HG03196 (cell line): Measurements from ENCODE around the gene KREMEN1.

ENCODE experiments used
- ATAC-seq: cut with Tn5 transposase; IDR thresholded peaks from one replicate; pipeline ENCODE4 v1.9.1; 2021; ENCODE audit not compliant: unreplicated experiment

KREMEN1 gene

DNA sequence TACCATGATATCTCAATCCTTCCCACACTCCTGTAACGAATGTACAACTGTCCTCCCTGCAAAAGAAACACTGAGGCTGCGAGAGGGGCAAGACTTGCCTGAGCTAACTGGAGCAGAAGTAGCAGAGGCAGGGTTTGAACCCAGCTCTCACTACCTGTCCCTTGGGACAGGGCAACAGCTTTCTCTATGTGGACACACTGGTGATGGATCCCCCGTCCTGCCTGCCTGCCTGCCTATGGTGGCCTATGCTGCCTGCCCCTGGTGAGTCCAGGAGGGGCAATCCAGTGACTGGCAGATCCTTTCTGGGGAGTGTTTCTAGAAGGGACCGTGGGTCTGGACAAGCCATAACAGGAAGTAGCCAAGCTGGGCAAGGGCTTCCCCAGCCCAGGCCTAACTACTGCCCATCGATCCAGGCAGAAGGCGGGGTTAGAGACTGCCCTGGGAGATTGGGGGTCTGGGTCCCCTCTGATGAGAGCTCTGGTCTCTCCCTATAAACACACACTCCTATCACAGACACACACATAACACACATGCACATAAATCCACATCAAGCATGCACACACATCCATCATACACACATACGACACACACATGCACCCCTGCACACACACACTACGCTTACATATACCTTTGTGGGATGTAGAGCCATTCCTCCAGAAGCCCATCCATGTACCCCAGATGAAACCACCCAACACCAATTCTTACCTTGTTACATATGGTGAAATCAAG is 131.8 kb downstream of the KREMEN1 start:
- no peak for ATAC-seq

DNA sequence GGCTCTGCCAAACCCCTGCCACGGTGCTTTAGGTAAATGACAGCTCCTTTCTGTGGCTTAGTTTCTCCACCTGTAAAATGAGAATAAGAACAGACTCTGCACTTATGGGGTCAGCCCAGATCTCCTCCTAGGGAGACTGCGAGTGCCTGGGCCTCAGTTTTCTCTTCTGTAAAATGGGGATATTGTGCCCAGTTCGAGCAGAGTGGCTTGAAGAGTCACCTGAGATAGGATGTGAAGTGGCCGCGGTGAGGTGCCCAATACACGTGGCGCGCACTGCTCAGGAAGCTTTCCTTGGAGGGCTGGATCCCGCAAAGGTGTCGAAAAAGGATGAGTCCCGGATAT is 132.4 kb downstream of the KREMEN1 start:
- no peak for ATAC-seq

DNA sequence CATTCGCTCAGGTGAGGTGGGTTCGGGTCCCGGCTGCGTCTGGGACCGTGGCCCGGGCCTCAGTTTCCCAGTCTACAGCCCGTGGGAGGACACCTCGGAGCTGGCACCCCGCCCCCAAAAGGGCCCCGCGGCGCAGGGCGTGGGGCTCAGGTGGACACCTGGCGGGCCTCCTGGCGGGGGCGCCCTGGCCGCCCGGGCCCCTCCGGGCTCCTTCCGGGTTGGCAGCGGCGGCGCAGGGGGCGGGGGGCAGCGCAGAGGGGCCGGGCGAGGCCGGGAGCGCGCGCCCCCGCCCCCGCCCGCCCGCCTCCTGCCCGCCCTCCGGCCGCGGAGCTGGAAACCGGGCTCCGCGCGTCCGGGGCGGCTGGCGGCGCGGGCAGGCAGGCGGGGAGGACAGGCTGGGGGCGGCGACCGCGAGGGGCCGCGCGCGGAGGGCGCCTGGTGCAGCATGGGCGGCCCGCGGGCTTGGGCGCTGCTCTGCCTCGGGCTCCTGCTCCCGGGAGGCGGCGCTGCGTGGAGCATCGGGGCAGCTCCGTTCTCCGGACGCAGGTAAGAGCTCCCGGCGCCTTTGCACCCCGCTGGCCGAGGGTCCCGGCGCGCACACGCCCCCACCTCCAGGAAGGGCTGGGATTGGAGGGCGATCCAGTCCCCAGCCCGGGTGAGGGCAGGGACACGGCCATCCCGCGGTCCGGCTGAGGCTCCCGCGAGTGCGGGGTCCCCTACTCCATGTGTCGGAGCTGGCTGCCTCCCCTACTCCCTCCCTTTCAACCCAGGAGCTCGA is 132.9 kb downstream of the KREMEN1 start, which contains the start of gene EMID1:
Gene EMID1, plus strand, starts transcription at position 303 of the 778 bp plus-strand sequence. Its CDS starts 143 bp downstream, at position 446.
- no peak for ATAC-seq

DNA sequence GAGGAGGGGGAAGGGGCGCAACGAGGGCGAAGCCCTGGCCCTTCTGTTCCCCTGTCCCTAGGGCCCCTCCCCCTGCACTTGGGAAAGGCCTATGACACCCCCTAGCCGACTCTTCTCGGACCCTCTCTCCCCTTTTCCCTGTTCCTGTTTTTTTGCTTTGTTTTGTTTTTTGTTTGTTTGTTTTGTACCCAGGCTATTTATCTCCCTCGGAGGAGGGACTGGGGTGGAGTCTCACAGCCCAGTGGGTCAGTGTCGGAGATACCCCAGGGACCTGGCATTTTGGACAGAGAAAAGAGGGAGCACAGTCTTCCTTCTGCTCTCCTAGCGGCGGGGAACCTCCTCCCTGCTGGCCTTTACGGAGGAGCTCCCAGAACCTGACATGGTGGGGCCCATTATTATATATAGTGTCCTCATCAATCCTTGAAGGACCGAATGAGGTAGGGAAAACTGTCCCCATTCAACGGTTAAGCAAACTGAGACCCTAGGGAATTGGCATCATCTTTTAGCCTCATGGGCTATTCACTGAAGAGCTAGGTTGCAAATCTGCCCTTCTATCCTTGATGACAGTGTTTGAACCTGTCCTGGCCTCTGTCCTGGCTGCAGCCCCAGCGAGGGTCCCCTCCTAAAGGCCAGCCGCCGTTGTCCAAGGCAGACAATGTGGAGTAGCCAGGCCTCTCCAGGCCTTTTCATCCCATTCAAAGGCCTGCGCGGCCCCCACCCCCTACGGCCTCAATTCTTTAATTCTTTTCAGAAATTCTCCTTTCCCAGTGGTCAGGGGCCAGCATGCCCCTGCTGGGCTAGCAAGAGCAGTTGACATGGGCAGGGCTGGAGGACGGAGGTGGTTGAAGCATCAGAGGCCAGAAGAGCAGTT is 133.8 kb downstream of the KREMEN1 start:
- ATAC-seq = no peak

DNA sequence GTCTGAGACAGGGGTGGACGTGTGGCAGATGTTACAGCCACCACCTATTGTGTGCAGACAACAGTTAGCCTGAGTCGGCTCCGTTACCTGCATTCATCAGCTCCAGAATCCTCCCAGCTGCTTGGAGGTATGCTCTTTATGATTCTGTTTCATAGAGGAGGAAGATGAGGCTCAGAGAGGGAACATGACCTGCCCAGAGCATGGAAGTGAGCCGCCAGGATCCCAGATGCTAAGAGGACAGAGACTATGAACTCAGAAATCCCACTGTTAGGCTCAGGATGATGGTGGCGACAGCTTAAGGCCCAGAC is 134.4 kb downstream of the KREMEN1 start:
- ATAC-seq = no peak

DNA sequence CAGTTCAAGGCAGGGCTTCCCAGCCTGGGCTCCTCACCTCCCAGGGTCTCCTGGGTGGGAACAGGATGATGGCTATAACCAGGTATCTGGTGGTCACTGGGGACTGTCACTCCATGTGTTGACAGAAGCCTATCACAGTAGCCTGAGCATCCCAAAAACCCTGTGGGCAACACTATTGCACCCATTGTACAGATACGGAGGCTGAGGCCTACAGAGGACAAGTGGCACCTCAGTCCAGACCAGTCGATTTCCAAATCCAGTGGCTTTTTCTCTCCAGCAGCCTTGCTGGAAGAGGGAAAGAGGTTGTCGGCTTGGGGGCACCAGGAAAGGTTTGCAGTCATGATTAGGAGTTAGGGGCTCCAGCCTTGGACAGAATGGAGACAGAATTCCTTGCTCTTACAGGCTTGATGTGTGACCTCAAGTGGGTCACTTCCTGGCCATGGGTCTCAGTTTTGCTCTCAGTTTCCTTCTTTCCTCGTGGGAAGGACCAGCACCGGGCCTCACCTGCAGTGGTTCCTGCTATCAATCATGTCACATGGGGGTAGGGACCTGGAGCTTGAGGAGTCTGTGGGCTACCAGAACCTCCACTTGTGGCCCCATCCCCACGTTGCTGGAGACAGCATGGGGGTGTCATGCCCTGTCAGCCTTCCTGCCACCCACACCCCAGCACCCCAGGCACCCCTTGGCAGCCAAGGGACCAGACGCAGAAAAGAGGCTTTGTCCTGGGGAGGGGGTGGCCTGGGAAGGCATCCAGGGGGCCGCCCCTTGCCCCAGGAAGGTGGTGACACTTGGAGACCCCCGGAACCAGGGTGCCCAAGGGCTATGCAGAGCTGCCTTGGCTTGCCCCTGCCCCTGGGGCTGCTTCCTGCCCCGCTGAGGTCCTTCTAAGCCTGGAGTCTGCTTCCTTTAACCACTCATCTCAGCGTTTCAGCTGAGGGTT is 135.0 kb downstream of the KREMEN1 start:
- no peak for ATAC-seq

DNA sequence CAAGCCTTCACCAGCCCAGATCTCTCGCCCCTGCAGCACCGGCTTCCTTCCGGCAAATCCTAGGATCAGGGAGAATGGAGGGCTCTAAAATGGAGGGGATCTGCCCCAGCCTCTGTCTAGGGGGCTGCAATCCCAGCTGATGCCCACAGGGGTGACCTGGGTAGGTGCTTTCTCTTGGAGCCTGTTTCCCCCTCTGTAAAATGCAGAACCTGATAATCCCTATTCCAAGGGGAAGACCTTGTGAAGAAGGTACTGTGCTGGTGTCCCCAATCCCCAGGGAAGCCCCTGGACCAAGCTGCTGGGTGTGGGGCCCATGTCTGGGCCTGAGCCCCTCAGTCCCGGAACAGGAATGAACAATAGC is 135.6 kb downstream of the KREMEN1 start:
- no peak for ATAC-seq

DNA sequence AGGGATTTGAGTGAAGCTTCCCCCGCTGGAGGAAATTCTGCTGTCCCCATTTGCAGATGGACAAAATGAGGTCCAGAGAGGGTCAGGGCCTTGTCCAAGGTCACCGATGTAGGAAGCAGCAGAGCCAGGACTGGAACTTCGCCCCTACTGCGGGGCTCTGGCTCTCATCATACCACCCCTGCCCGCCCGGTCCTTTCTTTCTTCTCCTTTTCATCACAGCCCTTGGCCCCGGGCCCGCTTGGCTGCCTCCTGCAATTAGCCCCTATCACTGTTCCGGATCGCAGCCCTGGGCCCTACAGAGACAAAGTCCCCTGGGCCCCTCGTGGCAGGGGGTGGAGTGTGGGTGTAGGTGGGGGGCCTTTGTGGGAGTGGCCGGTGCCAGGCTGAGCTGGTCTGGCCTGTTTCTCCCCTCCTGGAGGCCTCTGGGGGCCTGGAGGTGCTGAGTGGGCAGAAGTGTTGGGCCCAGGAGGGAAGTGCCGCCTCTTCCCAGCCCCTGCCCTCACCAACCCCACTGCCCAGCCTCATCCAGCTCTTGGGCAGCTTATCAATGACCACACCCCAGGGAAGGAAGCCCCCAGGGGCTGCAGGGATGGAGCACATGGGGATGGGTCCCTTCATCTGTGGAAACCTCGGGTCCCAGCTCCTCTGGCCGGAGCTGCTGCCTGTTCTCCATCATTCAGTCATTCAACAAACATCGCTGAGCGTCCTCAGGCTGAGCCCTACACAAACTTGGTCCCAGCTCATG is 136.2 kb downstream of the KREMEN1 start:
- no peak for ATAC-seq

DNA sequence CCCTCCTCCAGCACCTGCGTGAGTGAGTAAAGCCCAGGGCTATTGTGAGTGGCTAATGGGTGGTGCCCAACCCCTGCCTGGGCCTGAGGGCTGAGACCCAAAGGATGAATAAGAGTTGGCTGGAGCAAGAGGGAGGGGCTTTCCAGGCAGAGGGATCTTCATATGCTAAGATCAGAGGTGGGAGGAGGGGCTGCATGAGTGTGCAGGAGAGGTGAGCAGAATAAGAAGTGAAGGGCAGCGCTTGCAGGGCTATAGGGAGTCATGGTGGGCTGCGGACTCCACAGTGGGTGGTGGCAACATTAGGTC is 136.7 kb downstream of the KREMEN1 start:
- ATAC-seq = no peak

DNA sequence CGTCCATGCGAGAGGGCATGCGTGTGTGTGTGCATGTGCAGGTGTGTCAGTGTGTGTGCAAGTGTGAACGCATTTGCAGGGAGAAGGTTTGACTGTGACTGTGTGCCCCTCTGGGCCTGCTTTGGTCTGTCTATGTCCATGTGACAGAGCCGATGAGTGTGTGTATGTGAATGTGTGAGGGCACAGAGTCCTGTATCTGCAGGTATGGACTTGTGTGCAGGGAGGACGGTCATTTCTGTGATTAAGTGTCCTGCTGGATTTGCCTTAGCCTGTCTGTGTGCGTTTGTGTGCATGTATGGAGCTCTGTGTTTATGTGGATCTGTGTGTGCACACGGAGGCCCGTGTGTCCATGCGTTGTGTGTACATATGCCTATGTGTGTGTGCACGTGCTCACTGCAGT is 138.2 kb downstream of the KREMEN1 start:
- no peak for ATAC-seq

DNA sequence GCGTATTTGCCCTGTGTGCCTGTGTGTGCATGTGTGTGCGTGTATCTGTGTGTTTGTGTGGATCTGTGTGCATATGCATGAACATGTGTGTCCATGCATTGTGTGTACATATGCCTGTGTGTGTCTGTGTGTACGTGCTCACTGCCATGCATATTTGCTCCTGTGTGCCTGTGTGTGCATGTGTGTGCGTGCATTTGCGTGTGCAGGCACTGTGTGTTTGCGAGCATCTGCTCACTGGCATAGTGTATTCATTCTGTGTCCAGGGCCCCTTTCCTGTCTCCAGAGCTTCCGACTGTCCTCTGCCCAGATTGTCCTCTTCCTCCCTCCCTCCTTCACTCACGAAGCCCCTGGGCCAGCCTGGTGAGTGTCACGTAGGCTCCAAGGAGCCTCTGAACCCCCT is 138.6 kb downstream of the KREMEN1 start:
- no peak for ATAC-seq

DNA sequence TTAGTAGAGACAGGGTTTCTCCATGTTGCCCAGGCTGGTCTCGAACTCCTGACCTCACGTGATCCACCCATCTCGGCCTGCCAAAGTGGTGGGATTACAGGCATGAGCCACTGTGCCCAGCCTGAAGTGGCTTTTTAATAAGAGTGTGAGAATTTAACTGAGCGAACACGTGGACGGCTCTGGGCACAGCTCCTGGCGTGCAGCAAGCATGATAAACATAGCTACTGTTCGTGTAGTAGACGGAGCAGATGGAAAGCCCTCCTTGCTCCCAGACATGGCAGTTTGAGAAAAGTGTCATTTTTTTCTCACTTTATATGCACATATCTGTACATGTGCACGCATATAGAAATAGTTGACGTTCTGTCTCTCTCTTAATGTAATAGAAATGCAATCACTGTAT is 139.9 kb downstream of the KREMEN1 start:
- no peak for ATAC-seq

DNA sequence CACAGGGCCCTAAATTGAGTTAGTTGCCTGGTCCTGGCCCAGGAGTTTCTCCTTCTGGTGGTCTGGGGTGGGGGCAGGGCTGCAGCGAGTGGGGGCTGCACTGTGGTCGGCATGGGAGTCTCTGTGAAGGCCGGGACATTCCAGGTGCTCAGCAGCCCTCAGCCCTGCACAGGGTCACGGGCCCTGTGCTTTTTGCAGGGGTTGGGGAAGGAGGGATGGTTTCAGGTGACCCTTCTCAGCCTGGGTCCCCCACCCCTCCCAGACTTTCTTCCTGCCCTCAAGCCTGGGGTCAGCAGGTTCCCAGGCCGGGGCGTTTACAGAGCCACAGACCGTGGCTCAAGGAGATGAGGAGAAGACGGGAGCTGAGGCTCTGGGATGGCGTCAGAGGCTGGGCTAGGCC is 140.7 kb downstream of the KREMEN1 start:
- ATAC-seq = no peak

DNA sequence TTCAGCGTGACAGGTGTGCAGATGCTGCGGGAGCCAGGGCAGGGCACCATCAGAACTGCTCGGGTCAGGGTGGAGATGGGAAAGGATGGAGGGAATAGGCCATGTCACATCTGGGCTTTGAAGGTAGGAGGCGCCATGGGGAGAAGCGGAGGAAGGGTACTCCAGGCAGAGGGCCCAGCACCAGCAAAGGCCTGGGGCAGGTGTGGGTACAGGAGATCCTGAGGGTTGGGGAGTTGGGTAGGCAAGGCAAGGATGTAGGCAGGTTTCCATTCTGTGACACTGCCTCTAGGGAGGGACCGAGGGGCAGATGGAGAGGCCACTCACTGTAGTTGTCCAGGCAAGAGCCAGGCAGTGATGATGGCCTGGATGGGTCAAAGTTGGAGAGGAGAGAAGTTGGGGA is 141.4 kb downstream of the KREMEN1 start:
- no peak for ATAC-seq

DNA sequence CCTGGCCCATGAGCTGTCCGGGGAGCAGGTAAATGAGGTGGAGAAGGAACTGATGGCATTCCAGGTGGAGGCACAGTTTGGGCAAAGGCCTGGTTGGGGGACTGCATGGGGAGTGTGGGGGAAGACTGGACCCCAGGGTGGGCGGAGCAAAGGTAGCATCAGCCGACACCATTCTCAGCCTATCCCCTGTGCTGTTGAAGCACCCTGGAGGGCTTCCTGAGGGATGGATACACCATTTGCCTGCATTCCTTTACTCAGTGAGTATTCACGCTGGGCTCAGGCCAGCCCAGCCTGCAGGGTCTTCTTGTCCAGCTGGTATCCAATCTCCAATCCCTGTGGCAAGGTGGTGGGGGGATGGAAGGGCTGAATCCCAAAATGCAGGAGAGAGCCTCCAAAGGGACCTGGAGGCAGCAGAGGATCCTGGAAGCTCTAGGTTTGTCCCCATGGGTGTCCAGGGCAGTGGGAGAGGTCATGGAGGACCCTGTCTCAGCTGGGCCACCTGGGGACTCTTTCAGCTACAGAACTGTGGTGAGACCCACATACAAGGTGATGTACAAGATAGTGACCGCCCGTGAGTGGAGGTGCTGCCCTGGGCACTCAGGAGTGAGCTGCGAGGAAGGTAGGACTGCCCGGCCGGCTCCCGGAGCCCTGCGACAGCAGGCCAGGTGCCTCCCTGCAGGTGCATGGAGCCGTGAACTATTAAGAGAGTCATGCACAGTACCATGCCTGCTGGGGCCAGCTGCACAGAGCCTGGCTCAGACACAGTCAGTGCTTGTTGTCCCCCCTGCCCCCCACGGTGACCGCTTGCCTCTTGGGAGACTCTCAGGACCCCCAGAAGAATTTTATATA is 142.4 kb downstream of the KREMEN1 start:
- ATAC-seq = no peak

DNA sequence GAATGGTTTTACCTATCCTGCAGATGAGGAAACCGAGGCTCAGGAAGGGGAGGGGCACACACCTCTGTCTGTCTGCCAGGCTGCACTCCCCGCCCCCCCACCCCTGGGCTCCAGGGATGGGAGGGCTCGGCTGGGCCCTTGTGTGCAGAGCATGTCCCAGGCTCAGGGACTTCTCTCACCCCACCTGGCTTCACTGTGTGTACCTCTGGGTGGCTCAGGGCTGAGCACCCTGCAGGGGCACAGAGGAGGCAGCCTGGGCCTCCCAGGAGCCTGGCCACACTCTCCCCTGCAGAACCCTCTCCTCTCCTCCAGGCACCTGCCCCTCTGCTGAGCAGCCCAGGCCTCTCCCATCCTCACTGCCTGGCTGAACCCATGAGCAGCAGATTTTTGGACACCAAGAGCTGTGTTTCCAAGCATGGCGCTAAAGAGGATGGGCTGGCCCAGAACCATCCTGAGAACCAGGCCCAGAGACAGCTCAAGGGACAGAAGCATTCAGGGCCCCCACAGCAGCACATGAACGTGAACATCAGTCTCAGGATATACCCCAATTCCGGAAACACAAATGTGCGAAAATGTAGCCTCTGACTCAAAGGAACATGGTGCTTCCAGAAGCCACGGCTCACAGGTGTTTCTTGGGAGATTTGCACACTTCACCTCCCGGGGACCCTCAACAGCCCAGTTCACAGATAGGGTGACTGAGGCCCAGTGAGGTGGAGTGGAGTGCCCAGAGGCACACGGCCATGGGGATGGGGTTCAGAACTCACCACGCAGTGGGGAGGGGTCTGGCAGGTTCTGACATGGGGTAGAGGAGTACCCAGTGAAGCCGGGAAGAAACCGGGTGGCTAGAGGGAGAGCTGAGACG is 143.4 kb downstream of the KREMEN1 start:
- ATAC-seq = no peak

DNA sequence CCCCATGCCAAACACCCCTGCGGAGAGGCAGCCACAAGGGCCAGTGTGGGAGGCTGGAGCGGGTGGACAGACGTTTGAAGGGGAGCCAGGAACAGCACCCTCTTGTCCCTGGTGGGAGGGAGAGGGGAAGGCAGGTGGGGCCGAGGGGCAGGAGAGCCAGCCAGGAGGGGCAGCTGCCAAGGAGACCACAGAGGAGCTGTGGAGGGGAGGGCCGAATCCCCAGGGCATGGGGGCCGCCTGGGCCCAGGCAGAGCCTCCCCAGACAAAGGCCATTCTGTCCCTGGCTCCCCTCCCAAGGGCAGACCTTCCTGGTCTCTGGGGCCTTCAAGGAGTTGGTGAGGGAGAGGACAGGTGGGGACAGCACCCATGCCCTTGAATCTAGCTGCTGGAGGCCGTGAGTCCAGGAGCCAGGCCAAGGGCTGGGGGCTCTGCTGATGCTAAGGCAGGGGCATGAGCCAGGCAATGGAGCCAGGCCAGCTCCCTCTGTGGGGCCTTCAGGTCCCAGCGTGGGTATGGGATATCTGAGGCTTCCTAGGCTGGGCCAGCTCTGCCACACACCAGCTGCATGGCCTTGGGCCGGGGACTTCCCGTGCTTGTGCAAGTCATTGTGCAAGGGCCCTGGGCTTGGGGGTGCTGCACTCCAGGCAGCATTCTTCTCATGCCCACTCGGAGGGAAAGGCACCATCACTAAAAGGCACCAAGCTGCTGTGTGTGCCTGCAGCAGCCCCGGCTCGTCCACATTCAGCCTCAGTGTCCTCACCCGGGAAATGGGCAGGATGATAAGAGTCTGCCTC is 144.2 kb downstream of the KREMEN1 start:
- ATAC-seq = no peak
